ENCODE results near the gene TOGARAM1.

- TF ChIP-seq ZNF274 (IDR thresholded peaks at IDR 0.05; ENCODE audit: low read depth, low read length): no peak
- TF ChIP-seq YY1 (IDR thresholded peaks at IDR 0.05; ENCODE audit: insufficient read depth, insufficient read length): no peak
- TF ChIP-seq SUZ12 (IDR thresholded peaks at IDR 0.05; ENCODE audit: extremely low read depth, insufficient read depth, insufficient read length): no peak
Observed at GRCh38 chr14:44963044-44963528, 1.1 kb downstream of the TOGARAM1 start.
